GM21367 (cell line): ENCODE results near the gene TBC1D22B.

ENCODE experiments used
- ATAC-seq: cut with Tn5 transposase; IDR thresholded peaks from one replicate; pipeline ENCODE4 v1.9.1; 2021; ENCODE audit not compliant: unreplicated experiment

The TBC1D22B gene

GRCh38 chr6:37352384-37352783, 94.8 kb downstream of the TBC1D22B start:
- no peak for ATAC-seq

GRCh38 chr6:37353761-37354525, 96.4 kb downstream of the TBC1D22B start, which contains the start of gene RNF8:
RNF8 (plus strand) TSS chr6:37353983; CDS start chr6:37354165, 182 bp downstream.
- ATAC-seq = peak; percentile 78

GRCh38 chr6:37354526-37355384, 97.2 kb downstream of the TBC1D22B start:
- ATAC-seq = no peak

GRCh38 chr6:37357288-37357687, 99.7 kb downstream of the TBC1D22B start:
- ATAC-seq = no peak

- no peak for ATAC-seq
Observed at GRCh38 chr6:37357860-37358259, 100.3 kb downstream of the TBC1D22B start.

- ATAC-seq = no peak
Observed at GRCh38 chr6:37359039-37359438, 101.5 kb downstream of the TBC1D22B start.

GRCh38 chr6:37362101-37362828, 104.7 kb downstream of the TBC1D22B start:
- no peak for ATAC-seq

- ATAC-seq = no peak
Observed at GRCh38 chr6:37365791-37366190, 108.2 kb downstream of the TBC1D22B start.

- no peak for ATAC-seq
Observed at GRCh38 chr6:37366910-37367309, 109.3 kb downstream of the TBC1D22B start.

- no peak for ATAC-seq
Observed at GRCh38 chr6:37368961-37369320, 111.4 kb downstream of the TBC1D22B start.

GRCh38 chr6:37369321-37370201, 112.0 kb downstream of the TBC1D22B start:
- ATAC-seq = no peak

- no peak for ATAC-seq
Observed at GRCh38 chr6:37371154-37372083, 113.8 kb downstream of the TBC1D22B start.

GRCh38 chr6:37372116-37372515, 114.5 kb downstream of the TBC1D22B start:
- ATAC-seq = no peak

- ATAC-seq = no peak
Observed at GRCh38 chr6:37373822-37374471, 116.4 kb downstream of the TBC1D22B start.

- ATAC-seq = no peak
Observed at GRCh38 chr6:37375376-37375775, 117.8 kb downstream of the TBC1D22B start.

- no peak for ATAC-seq
Observed at GRCh38 chr6:37376078-37376743, 118.6 kb downstream of the TBC1D22B start.

GRCh38 chr6:37381579-37381978, 124.0 kb downstream of the TBC1D22B start:
- no peak for ATAC-seq
